Measurements from ENCODE around the gene TSPEAR. TPM values are rescaled to one million over a fixed set of nuclear protein-coding genes. Genes with fewer than 3 reads are reported as not detected.

TSPEAR gene
- total and polyA plus RNA-seq, 9 of the 15 experiments (the other 6 are each of a cell fraction or from before 2014, with no cell fraction given) = not detected

GRCh38 chr21:44682580-44683151 lies 28.7 kb downstream of the TSPEAR start (continued):
- TF ChIP-seq ZBTB12 (CRISPR knock-in tag; IDR thresholded peaks at IDR 0.05) (no peak), ESRRA (IDR thresholded peaks at IDR 0.05; ENCODE audit: borderline replicate concordance, low read depth) (0 out of 2 replicates have a peak, but pooled peaks have one; percentile 19), NFE2 (IDR thresholded peaks at IDR 0.05; ENCODE audit: low read depth) (peak; percentile 71), NFYB (IDR thresholded peaks at IDR 0.05; ENCODE audit: extremely low read depth, insufficient read length) (no peak)

- peak in 1 of 4 experiments; percentile 30 for DNase-seq (ENCODE audit: extremely low read depth in 1 of 4, low spot score in 3 of 4)
- no peaks in the 10 kb centered on the region for H3K79me2 ChIP-seq (ENCODE audit: control insufficient read depth, insufficient read depth, low read length)
- CTCF ChIA-PET (ENCODE audit: low intra/inter-chr PET ratio) = no interaction called here
- peaks cover 10 to 42% of the 10 kb centered on the region in 2 experiments for H3K27me3 ChIP-seq (ENCODE audit: control insufficient read depth in 2 of 2, insufficient read depth in 2 of 2, low read length in 2 of 2)
- H3K36me3 ChIP-seq (ENCODE audit: control insufficient read depth, insufficient read depth, low read length) = no peaks in the 10 kb centered on the region
- no peak within 1 kb of the TSS for H2AFZ ChIP-seq (ENCODE audit: low read depth, low read length)
- POLR2A ChIA-PET = interaction anchor here (0.9 to 1.6 kb wide), 3 partner anchors 9 to 31 kb away, joined by 3 to 4 read pairs (median 4); no protein-coding TSS in a partner anchor
- H3K9ac ChIP-seq (ENCODE audit: insufficient read depth in 1 of 2, low read depth in 2 of 2, low read length in 2 of 2) = no peak within 1 kb of the TSS
- ATAC-seq = no peak
- intact Hi-C loops (cut with micrococcal nuclease) (no loop called here), in situ Hi-C loops (cut with MboI) (no loop called here)
- BruUV-seq (replicated peaks) = no TSS peak
- no peak within 1 kb of the TSS for H3K27ac ChIP-seq (ENCODE audit: extremely low read depth, low read depth, low read length)
- H3K4me3 ChIP-seq = no peak within 1 kb of the TSS
- WGBS (ENCODE audit: insufficient coverage, low coverage, missing lambda C conversion rate) = under 1% methylated on average over 21 of the region's 23 CpGs
- H3K4me2 ChIP-seq (ENCODE audit: insufficient read depth, low read length) = no peak within 1 kb of the TSS
- H4K20me1 ChIP-seq (replicated peaks; ENCODE audit: control insufficient read depth, insufficient read depth, low read length) = 0 out of 2 replicates have a peak, but pooled peaks cover 2% of the 10 kb centered on the region
- no peaks in the 10 kb centered on the region for H3K9me1 ChIP-seq (ENCODE audit: control insufficient read depth, insufficient read depth, low read length)
- H3K4me1 ChIP-seq (replicated peaks in 1 of 2; ENCODE audit: control insufficient read depth in 2 of 2, insufficient read depth in 2 of 2, low read length in 2 of 2) = peaks cover 0 to 6% of the 10 kb centered on the region in 2 experiments; a peak in 2 of 5 replicates
- H3K9me3 ChIP-seq (replicated peaks; ENCODE audit: control insufficient read depth, insufficient read depth, low read depth, low read length) = no peaks in the 10 kb centered on the region
- peak; percentile 46 for FAIRE-seq
- TF ChIP-seq CUX1 (CRISPR knock-in tag; IDR thresholded peaks at IDR 0.05) = no peak
- TF ChIP-seq MCM7 (IDR thresholded peaks at IDR 0.05) = no peak
- TF ChIP-seq TAL1 (IDR thresholded peaks at IDR 0.05) = peak; percentile 34; the same call in 1 of the 2 replicates
- TF ChIP-seq EP400 (IDR thresholded peaks at IDR 0.05) = no peak
- no peak for TF ChIP-seq CSDE1 (IDR thresholded peaks at IDR 0.05)
- no peak for TF ChIP-seq RB1 (IDR thresholded peaks at IDR 0.05; ENCODE audit: low read depth)
- peak; percentile 71; the same call in 1 of the 2 replicates for TF ChIP-seq CTBP1 (IDR thresholded peaks at IDR 0.05; ENCODE audit: borderline replicate concordance)
- peak; percentile 48; the same call in 1 of the 2 replicates for TF ChIP-seq ZEB2 (IDR thresholded peaks at IDR 0.05)
- TF ChIP-seq NFIC (IDR thresholded peaks at IDR 0.05) = peak; percentile 83
- TF ChIP-seq TCF3 (CRISPR knock-in tag; IDR thresholded peaks at IDR 0.05) = peak; percentile 27; the same call in 1 of the 2 replicates
Observed at GRCh38 chr21:44681861-44682579, 29.4 kb downstream of the TSPEAR start, which contains the start of gene KRTAP12-1. Gene KRTAP12-1, minus strand, starts transcription at chr21:44682163. Its CDS starts 40 bp downstream, at chr21:44682123.
